Suppressor macrophage (primary cell): Measurements from ENCODE around the gene PIM1.
"Not testable (repeated sequence)": the region's sequence is repeated elsewhere in the genome, so short reads cannot be mapped to it uniquely, and the experiment has no call there.

Experiments used
- DNase-seq, 4 experiments: peaks; one replicate each; pipeline ENCODE4 v3.0.0-alpha.2; 2020 to 2022
- total RNA-seq, 17 experiments: gene quantifications; one replicate each; lab custom pipeline; 2026; ENCODE audit warnings: mixed read lengths in 6 of 17, inconsistent platforms in 3 of 17; lab: John Stamatoyannopoulos, UW

The PIM1 gene
- 29.7 to 619 (median 63.2) reads per million in 17 experiments for total RNA-seq

DNA sequence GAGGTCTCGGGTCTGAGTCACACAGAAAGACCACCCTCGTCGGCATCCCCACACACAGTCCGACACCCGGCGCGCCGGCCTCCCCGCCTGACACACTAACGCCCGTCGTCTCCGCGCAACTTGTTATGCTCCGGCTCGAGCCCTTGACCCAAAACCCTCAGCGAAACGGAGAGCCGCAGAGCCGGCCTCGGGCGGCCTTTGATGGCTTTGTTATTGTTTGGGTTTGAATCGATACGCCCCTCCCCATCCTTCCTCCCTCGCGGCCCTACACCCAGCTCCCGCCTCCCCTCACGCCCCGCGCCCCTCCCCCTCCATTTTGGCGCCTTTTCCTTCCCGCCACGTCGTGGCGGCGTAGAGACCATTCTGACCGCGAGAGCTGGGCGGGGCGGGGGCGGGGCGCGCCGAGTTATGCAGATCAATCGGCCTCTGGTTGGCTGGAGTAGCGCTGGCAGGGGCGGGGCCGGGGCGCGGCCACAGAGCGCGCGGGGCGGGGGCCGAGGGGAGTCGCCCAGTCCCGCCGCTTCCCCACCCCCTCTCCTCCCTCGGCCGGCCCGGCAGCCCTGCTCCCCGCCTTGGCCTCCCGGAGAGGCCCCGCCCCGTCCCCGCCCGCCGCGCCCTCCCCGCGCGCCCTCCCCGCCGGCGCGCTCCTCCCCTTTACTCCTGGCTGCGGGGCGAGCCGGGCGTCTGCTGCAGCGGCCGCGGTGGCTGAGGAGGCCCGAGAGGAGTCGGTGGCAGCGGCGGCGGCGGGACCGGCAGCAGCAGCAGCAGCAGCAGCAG is at the start of gene PIM1:
PIM1 (plus strand) TSS at position 657 of the 777 bp plus-strand sequence. CDS start 424 bp downstream, outside the sequence.
- peak; percentile 95 to 99 (median 98) for DNase-seq

DNA sequence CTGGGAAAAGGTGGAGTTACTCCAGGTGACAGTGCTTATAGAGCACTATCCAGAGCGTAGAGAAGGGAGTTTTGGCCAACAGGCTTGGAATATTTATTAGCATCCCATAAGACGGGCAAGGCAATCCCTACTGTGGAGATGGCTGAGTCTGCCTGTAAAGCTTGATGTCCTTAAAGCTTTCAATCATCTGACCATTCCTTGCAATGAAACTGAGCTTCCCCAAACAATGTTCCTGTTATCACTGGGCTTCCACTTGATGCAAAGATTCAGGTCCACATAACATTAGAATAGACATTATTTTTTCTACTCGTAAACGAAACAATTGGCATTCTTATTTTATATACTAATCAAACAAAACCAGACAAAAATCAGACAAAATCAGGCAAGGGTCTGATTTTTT is 48.4 kb upstream of the PIM1 start:
- DNase-seq = peak; percentile 27 to 59 (median 34)

DNA sequence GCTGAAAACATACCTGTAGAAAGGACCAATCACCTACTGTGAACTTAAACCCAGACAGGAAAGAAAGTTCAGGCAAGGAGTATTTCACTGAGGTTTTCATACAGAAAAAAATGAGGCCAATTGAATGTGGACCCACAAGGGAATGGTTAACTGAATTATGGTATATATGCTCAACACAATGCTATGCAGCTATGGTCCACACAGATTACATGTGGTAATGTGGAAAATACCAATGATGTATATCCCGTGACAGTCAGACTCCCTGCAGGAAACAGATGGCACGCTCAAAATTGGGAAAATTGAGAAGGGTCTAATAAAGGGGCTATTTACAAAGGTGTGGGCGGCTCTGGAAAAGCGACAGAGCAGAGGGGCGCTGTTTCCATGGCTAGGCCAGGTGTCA is 47.1 kb upstream of the PIM1 start:
- DNase-seq = no peak

DNA sequence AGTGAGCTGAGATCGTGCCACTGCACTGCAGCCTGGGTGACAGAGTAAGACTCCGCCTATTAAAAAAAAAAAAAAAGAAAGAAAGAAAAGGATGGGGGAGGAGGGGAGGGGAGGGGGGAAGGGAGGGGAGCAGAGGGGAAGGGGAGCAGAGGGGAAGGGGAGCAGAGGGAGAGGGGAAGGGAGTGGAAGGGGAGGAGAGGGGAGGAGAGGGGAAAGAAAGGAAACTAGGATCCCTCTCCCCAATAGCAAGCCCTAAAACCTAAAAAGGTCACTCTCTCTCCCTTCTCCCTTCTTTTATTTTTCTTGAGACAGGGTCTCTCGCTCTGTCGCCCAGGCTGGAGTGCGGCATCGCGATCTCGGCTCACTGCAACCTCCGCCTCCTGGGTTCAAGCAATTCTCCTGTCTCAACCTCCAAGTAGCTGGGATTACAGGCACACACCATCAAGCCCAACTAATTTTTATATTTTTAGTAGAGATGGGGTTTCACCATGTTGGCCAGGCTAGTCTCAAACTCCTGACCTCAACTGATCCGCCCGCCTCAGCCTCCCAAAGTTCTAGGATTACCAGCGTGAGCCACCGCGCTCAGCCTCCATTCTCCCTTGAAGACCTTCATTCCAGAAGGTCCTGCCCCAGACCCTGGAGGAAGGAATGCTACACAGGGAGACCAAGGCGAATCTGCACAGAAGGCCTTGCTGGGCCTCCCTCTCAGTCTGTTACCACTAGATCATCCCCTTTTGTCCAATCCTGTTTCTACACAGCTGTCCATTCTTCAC is 45.8 kb upstream of the PIM1 start:
- no peak for DNase-seq

DNA sequence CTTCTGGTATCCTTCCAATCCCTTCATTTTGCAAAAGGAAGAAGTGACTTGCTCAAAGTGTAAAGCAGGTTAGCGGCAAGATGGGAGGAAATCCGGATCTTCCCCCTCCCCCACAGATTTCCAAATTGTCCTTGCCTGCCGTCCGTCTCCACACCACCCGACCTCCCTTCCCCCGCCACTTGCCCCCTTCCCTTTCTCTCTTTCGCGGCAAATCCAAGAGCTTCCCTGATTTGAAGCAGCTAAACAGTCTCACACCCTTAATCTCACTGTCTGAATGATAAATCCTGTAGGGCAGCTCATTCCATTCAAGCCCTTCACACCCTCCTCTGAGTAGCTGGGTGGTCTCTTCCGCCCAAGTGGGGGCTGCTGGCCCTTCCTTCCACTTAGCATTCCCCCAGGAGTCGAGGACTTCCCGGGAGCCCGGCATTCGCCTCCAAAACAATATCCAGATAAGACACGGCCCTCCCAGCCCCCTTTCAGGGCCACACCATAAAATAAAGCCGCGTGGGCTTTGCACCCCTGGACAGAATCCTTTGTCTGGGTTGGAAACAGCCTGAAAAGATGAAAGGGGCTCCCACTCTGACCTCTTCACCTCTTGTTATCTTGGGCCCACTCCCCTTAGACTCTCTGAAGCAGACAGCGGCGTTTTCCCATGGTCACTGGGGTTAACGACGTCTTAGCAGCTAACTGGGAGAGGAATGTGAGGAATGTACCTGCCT is 44.0 kb upstream of the PIM1 start:
- peak in 2 of 4 experiments; percentile 29 to 35 for DNase-seq

DNA sequence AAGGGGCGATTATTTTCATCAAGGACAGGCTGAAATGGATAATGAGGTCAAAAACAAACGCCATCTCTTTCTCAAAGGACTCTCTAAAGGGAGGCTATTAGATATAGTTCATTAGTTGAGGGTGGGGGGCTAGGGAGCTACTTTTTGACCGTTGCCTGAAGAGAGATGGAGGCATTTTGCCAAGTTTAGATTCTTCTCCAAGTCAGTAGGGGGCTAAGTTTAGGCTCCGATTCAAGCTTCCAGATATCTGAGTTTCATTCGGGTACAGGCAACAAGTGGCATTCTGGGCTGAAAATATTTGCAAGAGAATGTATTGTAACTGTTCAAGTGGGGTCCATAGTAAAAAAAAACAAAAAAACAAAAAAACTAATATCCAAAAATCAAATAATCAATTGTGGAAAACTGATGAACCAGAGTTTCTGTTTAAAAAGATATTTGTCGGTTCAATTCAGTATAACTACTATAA is 43.4 kb upstream of the PIM1 start:
- no peak for DNase-seq

- no peak for DNase-seq
These were observed 42.9 kb upstream of the PIM1 start for GRCh38 chr6:37126961-37127616.

DNA sequence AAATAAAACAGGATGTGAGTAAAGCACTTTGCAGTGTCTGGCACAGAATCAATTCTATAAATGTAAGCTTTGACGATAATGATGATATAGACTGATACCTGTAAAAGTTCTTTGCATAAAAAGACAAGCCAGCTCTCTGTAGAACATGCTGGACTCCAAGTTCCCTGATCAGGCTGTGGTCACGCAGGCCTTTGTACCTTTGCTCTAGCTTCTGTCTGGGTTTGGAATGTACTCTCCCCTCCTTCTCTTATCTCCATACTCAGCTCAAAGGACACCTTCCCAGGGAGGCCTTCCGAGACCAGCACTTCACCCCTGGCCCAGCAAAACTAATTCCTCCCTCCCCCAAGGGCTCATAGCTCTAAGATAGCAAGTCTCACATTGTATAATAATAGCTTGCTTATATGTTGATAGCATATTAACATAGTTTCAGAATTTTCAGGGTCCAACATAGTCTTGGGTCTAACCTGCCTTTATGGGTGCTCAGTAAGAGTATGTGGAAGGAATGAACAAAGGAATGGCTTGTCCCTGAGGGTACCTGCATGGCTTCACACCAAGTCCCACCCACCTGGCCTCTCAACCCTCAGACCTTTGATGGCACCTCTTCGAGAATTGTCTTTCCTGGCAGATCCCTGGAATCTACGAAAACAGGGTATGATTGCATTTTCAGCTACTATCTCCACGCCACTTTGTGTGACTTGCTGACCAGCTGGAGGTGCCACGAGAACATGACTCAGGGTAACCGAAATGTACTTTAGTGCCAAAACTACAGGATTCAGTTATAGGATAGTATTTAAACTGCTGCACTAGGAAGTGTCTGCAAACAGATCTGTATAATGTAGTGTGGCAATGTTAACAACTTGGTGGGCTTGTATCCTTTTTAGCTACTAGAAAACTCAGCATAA is 41.7 kb upstream of the PIM1 start:
- DNase-seq = peak in 1 of 4 experiments; percentile 22

DNA sequence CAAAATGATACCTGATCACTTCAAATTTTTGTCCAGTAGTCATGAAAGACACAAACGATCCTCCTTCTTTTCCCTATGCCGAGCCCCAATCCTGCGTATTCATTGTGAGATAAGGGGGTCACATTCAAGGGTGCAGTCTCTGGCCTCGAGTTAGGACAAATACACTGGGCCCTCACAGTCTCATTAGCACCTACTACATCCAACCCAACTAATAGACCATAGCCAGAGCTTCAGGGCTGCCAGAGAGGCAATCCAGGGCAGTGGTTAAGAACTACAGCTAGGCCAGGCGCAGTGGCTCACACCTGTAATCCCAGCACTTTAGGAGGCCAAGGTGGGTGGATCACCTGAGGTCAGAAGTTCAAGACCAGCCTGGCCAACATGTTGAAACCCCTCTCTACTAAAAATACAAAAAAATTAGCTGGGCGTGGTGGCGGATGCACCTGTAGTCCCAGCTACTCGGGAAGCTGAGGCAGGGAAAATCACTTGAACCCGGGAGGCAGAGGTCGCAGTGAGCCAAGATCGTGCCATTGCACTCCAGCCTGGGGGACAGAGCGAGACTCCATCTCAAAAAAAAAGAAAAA is 41.0 kb upstream of the PIM1 start:
- DNase-seq = not testable (repeated sequence)

- peak in 3 of 4 experiments; percentile 43 to 54 (median 52) for DNase-seq
These were observed 40.4 kb upstream of the PIM1 start for GRCh38 chr6:37129566-37129965.

GRCh38 chr6:37130704-37131103 is 39.2 kb upstream of the PIM1 start:
- DNase-seq = peak; percentile 65 to 71 (median 69)

GRCh38 chr6:37131104-37131959 is 38.6 kb upstream of the PIM1 start:
- peak; percentile 14 to 33 (median 15) for DNase-seq

- DNase-seq = no peak
These were observed 38.0 kb upstream of the PIM1 start for GRCh38 chr6:37131960-37132253.

DNA sequence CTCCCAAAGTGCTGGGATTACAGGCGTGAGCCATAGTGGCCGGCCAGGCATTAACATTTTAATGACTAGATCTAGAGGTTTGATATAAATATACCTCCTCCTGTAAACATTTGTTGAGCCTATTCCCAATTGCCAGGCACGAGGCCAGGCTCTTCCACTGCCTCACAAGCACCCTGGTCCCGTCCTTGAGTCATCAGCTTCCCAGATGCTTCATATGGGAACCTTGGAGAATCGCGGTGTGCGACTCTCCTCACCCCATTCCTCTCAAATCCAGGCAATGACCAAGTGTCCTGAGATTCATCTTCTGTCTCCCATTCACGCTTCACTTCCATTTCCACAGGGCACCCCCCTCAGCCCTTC is 35.9 kb upstream of the PIM1 start:
- DNase-seq = no peak

DNA sequence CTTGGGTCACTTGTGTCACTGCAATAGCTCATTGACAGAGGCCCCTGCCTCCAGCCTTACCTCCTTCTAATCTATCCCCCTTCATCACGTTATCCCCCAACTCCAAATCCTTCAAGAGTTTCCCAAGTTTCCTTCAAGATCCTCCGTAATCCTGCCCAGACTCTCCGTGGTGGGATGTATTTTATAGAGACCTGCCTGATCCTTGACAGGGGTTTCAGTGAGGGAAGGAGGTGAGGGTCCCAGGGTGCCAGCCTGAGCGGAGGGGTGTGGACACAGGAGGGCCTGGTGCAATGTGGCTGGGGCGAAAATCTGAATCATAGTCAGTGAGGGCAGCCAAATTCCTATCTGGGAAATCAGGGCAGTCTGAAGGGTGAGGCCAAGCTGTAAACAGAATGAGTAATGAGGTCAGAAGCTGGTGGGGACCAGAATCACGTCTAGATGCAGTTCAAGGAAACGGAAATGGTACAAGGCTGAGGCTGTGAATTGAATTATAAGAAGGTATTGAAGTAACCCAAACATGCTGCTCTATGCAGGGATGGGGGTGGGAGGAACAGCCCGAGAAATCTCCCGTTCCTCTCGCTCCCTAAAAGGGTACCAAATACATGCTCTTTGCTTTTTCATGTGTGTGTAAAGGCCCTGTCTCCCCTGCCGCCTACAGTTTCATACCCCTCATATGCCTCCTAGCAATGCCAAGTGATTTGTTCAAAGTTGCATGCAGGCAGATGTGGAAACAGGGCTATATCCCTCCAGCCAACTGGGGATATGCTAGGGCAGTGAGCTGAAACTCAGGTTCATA is 35.4 kb upstream of the PIM1 start:
- no peak for DNase-seq

DNA sequence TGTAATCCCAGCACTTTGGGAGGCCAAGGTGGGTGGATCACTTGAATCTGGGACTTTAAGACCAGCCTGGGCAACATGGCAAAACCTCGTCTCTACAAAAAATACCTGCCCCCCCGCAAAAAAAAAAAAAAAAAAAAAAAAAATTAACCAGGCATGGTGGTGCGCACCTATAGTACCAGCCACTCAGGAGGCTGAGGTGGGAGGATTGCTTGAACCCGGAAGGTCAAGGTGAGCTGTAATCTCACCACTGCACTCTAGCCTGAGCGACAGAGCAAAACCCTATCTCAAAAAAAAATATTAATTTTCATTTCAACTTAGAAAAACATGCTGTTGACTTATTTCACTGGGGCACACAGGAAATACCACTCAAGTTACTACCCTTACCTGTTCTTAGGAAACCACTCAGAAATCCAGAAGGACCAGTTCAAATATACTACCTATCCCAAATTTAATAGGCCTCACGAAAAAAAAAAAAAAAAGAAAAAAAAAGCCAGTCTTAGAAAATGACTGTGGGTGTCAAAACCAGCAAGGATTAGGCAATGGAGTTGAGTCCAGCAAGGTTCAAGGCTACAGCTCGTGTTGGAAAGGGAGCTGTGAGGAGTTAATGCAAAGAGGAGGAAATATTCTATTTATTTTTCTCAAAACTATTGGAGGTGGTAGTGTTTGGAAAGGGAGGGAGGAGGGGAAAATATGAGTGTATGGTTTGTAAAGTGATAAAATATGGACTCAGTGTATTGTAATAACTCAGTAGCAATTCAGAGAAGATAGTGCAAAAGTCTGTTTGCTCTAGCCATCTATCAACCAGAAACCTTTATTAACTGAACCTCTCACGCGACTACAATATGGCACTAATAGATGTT is 33.9 kb upstream of the PIM1 start:
- DNase-seq = peak in 3 of 4 experiments; percentile 25 to 43 (median 33)

DNA sequence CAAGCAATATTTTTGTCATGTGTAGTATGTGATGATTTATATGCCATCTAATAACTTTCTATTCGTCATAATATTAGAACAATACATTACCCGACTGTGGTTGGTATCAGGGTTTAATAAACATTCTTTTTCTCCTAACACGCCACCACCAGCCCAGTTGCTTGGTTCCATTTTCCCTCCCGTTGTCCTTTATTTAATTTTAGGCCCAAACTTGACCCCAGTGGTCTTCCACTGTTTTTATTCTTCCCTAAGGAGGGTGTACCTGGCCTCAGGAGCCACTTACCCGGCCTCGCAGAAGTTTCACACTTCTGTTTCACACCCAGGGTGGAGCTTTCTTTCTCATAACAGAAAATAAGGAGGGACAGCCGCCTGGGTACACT is 33.1 kb upstream of the PIM1 start:
- DNase-seq = no peak
